ENCODE results near the gene CRYGD. TPM values are rescaled to one million over a fixed set of nuclear protein-coding genes. Genes with fewer than 3 reads are reported as not detected.

Gene CRYGD
- total RNA-seq, 2 donors from 2014 or later: not detected

DNA sequence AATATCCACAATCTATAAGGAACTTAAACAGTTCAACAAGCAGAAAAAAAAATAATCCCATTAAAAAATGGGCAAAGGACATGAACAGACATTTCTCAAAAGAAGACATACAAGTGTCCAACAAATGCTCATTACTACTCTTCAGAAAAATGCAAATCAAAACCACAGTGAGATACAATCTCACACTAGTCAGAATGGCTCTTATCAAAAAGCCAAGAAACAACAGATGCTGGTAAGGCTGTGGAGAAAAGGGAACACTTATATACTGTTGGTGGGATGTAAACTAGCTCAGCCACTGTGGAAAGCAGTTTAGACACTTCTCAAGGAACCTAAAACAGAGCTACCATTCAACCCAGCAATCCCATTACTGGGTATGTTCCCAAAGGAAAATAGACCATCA is 28.8 kb upstream of the CRYGD start:
- Histone ChIP-seq H3K27ac (no peak overlapping the region), H3K9me3 (no peaks in the 10 kb centered on the region), H3K4me3 (no peak overlapping the region), H3K27me3 (replicated peaks; ENCODE audit: insufficient read depth) (no peaks in the 10 kb centered on the region), H3K4me1 (ENCODE audit: control insufficient read depth in 1 of 2, low read depth in 2 of 2) (no peaks in the 10 kb centered on the region), H3K36me3 (no peaks in the 10 kb centered on the region)
- no peak for ATAC-seq (ENCODE audit: insufficient number of reproducible peaks, low FRiP score, low read depth)
- DNase-seq (ENCODE audit: low spot score): no peak
- TF ChIP-seq, protein P1, sequence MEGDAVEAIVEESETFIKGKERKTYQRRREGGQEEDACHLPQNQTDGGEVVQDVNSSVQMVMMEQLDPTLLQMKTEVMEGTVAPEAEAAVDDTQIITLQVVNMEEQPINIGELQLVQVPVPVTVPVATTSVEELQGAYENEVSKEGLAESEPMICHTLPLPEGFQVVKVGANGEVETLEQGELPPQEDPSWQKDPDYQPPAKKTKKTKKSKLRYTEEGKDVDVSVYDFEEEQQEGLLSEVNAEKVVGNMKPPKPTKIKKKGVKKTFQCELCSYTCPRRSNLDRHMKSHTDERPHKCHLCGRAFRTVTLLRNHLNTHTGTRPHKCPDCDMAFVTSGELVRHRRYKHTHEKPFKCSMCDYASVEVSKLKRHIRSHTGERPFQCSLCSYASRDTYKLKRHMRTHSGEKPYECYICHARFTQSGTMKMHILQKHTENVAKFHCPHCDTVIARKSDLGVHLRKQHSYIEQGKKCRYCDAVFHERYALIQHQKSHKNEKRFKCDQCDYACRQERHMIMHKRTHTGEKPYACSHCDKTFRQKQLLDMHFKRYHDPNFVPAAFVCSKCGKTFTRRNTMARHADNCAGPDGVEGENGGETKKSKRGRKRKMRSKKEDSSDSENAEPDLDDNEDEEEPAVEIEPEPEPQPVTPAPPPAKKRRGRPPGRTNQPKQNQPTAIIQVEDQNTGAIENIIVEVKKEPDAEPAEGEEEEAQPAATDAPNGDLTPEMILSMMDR (IDR thresholded peaks at IDR 0.05): no peak

DNA sequence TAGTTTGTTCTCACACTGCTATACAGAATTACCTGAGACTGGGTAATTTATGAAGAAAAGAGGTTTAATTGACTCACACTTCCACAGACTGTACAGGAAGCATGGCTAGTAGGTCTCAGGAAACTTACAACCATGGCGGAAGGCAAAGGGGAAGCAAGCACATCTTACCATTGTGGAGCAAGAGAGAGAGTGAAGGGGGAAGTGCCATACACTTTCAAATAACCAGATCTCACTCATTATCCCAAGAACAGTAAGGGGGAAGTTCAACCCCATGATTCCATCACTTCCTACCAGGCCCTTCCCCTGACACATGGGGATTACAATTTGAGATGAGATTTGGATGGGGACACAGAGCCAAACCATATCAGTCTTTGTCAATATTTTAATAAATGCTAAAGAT is 26.6 kb upstream of the CRYGD start:
- no peaks in the 10 kb centered on the region for H3K27me3 ChIP-seq (replicated peaks; ENCODE audit: insufficient read depth)
- TF ChIP-seq, protein P1 (IDR thresholded peaks at IDR 0.05): no peak
- H3K9me3 ChIP-seq: no peaks in the 10 kb centered on the region
- H3K4me3 ChIP-seq: no peak overlapping the region
- no peaks in the 10 kb centered on the region for H3K36me3 ChIP-seq
- DNase-seq (ENCODE audit: low spot score): no peak
- no peaks in the 10 kb centered on the region for H3K4me1 ChIP-seq (ENCODE audit: control insufficient read depth in 1 of 2, low read depth in 2 of 2)
- no peak for ATAC-seq (ENCODE audit: insufficient number of reproducible peaks, low FRiP score, low read depth)
- no peak overlapping the region for H3K27ac ChIP-seq

DNA sequence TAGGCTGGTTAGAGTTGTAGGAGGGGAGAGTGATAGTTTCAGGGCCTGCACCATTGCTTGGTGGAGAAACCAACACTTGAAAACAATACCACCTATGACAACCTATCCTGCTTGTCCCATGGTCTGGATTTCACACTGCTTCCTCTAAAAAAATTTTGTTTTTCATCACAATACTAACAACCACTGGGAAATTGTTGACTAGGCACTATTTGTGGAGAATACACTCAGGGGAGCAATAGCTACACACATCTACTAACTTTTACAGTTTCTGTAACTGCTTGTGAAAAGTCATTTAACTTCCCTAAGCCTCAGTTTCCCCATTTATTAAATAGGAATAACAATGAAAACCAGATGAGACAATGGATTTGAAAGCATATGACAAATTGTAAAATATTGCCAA is 25.8 kb upstream of the CRYGD start:
- TF ChIP-seq, protein P1 (IDR thresholded peaks at IDR 0.05): no peak
- Histone ChIP-seq H3K27me3 (replicated peaks; ENCODE audit: insufficient read depth) (no peaks in the 10 kb centered on the region), H3K4me1 (ENCODE audit: control insufficient read depth in 1 of 2, low read depth in 2 of 2) (no peaks in the 10 kb centered on the region), H3K27ac (no peak overlapping the region), H3K36me3 (no peaks in the 10 kb centered on the region), H3K4me3 (no peak overlapping the region), H3K9me3 (no peaks in the 10 kb centered on the region)
- DNase-seq (ENCODE audit: low spot score): no peak
- ATAC-seq (ENCODE audit: insufficient number of reproducible peaks, low FRiP score, low read depth): no peak

DNA sequence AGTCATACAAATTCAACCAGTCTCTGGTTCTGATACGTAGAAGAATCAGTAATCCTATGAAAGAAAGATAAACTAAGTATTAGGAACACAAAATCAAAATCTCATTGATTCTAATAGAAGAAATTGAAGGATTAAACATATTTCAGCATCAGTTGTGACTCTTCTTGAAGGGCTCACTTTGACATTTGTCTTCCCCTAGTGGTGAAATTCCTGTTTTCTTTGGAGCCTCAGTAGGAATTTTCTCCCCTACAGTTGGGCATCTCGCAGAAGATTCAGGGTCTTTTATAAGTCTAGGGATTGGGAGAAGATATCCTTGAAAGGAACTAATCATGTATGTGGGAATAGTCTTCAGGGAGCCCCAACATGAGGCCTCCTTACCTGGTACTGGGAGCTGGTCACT is 24.5 kb upstream of the CRYGD start:
- TF ChIP-seq, protein P1 (IDR thresholded peaks at IDR 0.05): no peak
- no peak for ATAC-seq (ENCODE audit: insufficient number of reproducible peaks, low FRiP score, low read depth)

DNA sequence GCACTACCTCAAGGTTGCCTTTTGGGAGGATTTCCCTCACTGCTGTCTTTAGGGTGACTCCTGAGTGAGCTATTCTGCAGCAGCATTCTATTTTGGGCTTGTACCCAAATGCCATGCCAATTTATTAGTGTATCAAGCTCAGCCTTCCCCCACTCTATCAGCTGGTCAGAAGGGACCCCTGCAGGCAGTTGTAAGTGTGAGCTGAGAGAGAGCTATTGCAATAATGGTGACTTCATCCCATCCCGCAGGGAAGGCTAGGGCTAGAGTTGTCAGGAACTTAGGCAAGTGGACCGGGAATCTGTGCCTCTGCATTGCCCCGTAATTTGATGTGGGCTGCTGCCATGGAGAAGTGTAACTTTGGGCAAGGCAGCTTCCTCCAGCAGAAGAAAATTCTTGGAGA is 23.4 kb upstream of the CRYGD start:
- H3K36me3 ChIP-seq: no peaks in the 10 kb centered on the region
- TF ChIP-seq, protein P1 (IDR thresholded peaks at IDR 0.05): no peak
- ATAC-seq (ENCODE audit: insufficient number of reproducible peaks, low FRiP score, low read depth): no peak
- no peak overlapping the region for H3K27ac ChIP-seq
- no peak overlapping the region for H3K4me3 ChIP-seq
- no peaks in the 10 kb centered on the region for H3K4me1 ChIP-seq (ENCODE audit: control insufficient read depth in 1 of 2, low read depth in 2 of 2)
- no peaks in the 10 kb centered on the region for H3K27me3 ChIP-seq (replicated peaks; ENCODE audit: insufficient read depth)
- no peaks in the 10 kb centered on the region for H3K9me3 ChIP-seq
- DNase-seq (ENCODE audit: low spot score): no peak

More for the DNA sequence above, 24.5 kb upstream of the CRYGD start:
- H3K36me3 ChIP-seq: no peaks in the 10 kb centered on the region
- H3K9me3 ChIP-seq: no peaks in the 10 kb centered on the region
- no peak for DNase-seq (ENCODE audit: low spot score)
- H3K27ac ChIP-seq: no peak overlapping the region
- no peak overlapping the region for H3K4me3 ChIP-seq
- H3K4me1 ChIP-seq (ENCODE audit: control insufficient read depth in 1 of 2, low read depth in 2 of 2): no peaks in the 10 kb centered on the region
- H3K27me3 ChIP-seq (replicated peaks; ENCODE audit: insufficient read depth): no peaks in the 10 kb centered on the region

Data from thoracic aorta (tissue), 2 donors.